Measurements from ENCODE around the gene HACD2.

Gene HACD2

GRCh38 chr3:123624302-123624701, 39.4 kb upstream of the HACD2 start:
- Histone ChIP-seq H3K9ac (no peak overlapping the region), H2AFZ (no peak overlapping the region), H3K36me3 (ENCODE audit: control insufficient read depth, insufficient read depth, low read length) (no peaks in the 10 kb centered on the region), H3K9me3 (ENCODE audit: control insufficient read depth, low read length) (no peaks in the 10 kb centered on the region), H3K4me2 (ENCODE audit: low read length) (no peak overlapping the region), H3K27ac (no peak overlapping the region), H3K79me2 (no peaks in the 10 kb centered on the region), H3K4me3 (ENCODE audit: low read depth, low read length) (no peak overlapping the region), H3K4me1 (no peaks in the 10 kb centered on the region), H3K27me3 (ENCODE audit: control insufficient read depth, insufficient read depth, low read length) (peaks cover 3% of the 10 kb centered on the region)
- no peak for TF ChIP-seq CTCF (IDR thresholded peaks at IDR 0.05)

GRCh38 chr3:123623346-123623880, 38.6 kb upstream of the HACD2 start:
- Histone ChIP-seq H3K9me3 (ENCODE audit: control insufficient read depth, low read length) (no peaks in the 10 kb centered on the region), H3K79me2 (no peaks in the 10 kb centered on the region), H3K4me1 (no peaks in the 10 kb centered on the region), H3K27ac (no peak overlapping the region), H3K9ac (no peak overlapping the region), H2AFZ (no peak overlapping the region), H3K4me3 (ENCODE audit: low read depth, low read length) (no peak overlapping the region), H3K4me2 (ENCODE audit: low read length) (no peak overlapping the region), H3K36me3 (ENCODE audit: control insufficient read depth, insufficient read depth, low read length) (no peaks in the 10 kb centered on the region), H3K27me3 (ENCODE audit: control insufficient read depth, insufficient read depth, low read length) (peaks cover 3% of the 10 kb centered on the region)
- no peak for TF ChIP-seq CTCF (IDR thresholded peaks at IDR 0.05)

GRCh38 chr3:123622766-123623165, 37.9 kb upstream of the HACD2 start:
- Histone ChIP-seq H3K79me2 (no peaks in the 10 kb centered on the region), H3K4me3 (ENCODE audit: low read depth, low read length) (no peak overlapping the region), H3K9ac (no peak overlapping the region), H3K4me1 (no peaks in the 10 kb centered on the region), H3K9me3 (ENCODE audit: control insufficient read depth, low read length) (no peaks in the 10 kb centered on the region), H3K4me2 (ENCODE audit: low read length) (no peak overlapping the region), H3K36me3 (ENCODE audit: control insufficient read depth, insufficient read depth, low read length) (no peaks in the 10 kb centered on the region), H2AFZ (no peak overlapping the region), H3K27me3 (ENCODE audit: control insufficient read depth, insufficient read depth, low read length) (peaks cover 3% of the 10 kb centered on the region), H3K27ac (no peak overlapping the region)
- no peak for TF ChIP-seq CTCF (IDR thresholded peaks at IDR 0.05)

- TF ChIP-seq CTCF (IDR thresholded peaks at IDR 0.05): no peak
- peaks cover 3% of the 10 kb centered on the region for H3K27me3 ChIP-seq (ENCODE audit: control insufficient read depth, insufficient read depth, low read length)
- H3K9ac ChIP-seq: no peak overlapping the region
- no peak overlapping the region for H3K4me3 ChIP-seq (ENCODE audit: low read depth, low read length)
- H3K36me3 ChIP-seq (ENCODE audit: control insufficient read depth, insufficient read depth, low read length): no peaks in the 10 kb centered on the region
- no peaks in the 10 kb centered on the region for H3K79me2 ChIP-seq
- H3K4me2 ChIP-seq (ENCODE audit: low read length): no peak overlapping the region
- no peaks in the 10 kb centered on the region for H3K4me1 ChIP-seq
- no peaks in the 10 kb centered on the region for H3K9me3 ChIP-seq (ENCODE audit: control insufficient read depth, low read length)
- H3K27ac ChIP-seq: no peak overlapping the region
- no peak overlapping the region for H2AFZ ChIP-seq
Measured at GRCh38 chr3:123621850-123622189, 37.0 kb upstream of the HACD2 start.

GRCh38 chr3:123621186-123621849, 36.5 kb upstream of the HACD2 start:
- H3K9me3 ChIP-seq (ENCODE audit: control insufficient read depth, low read length): no peaks in the 10 kb centered on the region
- peaks cover 3% of the 10 kb centered on the region for H3K27me3 ChIP-seq (ENCODE audit: control insufficient read depth, insufficient read depth, low read length)
- H3K4me2 ChIP-seq (ENCODE audit: low read length): no peak overlapping the region
- H3K27ac ChIP-seq: no peak overlapping the region
- no peak overlapping the region for H2AFZ ChIP-seq
- H3K9ac ChIP-seq: no peak overlapping the region
- H3K79me2 ChIP-seq: no peaks in the 10 kb centered on the region
- TF ChIP-seq CTCF (IDR thresholded peaks at IDR 0.05): no peak
- no peaks in the 10 kb centered on the region for H3K4me1 ChIP-seq
- no peaks in the 10 kb centered on the region for H3K36me3 ChIP-seq (ENCODE audit: control insufficient read depth, insufficient read depth, low read length)
- no peak overlapping the region for H3K4me3 ChIP-seq (ENCODE audit: low read depth, low read length)
